Measurements from ENCODE around the gene CSNK1D. TPM values are rescaled to one million over a fixed set of nuclear protein-coding genes. Genes with fewer than 3 reads are reported as not detected.
"Not testable (repeated sequence)": the region's sequence is repeated elsewhere in the genome, so short reads cannot be mapped to it uniquely, and the experiment has no call there.

CSNK1D gene
- total RNA-seq, 1 donor: 57.0 TPM

DNA sequence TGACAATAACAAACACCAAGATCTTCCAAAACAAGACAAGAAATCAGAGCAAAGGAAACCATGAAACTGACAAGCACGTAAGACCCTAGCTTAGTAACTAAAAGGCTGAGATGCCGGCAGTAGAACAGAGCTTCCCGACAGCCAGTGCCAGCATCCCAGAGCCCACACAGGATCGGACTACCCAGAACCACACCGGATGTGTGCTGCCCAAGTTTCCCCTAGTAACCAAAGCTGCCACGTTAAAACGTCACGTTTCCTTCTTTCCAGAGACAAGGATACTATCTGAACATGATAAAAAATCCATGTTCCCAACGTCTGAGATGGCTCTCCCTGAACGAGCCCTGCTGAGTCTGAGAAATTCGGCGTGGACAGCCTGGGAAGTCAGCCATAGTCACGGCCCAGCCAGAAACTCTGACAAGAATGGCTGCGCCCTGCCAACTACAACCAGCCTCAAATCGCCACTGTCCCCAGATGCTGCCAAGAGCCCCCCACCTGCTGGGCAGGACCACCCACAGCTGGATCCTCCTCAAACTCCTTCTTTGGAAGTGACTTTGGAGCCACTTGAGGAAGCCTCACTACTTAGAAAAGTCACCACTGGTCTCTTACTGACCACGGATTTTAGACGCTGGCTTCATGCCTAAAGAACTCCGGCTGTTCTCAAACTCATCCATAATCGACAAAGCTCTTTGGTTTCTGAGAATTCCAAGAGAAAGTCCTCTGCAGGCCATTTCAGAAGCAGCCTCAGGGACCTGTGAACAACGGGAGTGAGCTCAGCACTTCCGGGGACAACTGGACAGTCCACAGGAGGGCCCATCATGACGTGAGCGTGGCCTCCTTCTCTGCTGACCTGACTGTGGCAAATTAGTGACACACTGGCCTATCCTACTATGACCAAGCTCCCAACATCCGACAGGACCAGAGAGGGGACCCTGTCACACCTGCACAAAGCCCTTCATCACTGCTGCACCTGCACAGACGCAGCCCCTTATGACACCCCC, 77.5 kb downstream of the CSNK1D start:
- DNase-seq (ENCODE audit: low read depth): no peak

DNA sequence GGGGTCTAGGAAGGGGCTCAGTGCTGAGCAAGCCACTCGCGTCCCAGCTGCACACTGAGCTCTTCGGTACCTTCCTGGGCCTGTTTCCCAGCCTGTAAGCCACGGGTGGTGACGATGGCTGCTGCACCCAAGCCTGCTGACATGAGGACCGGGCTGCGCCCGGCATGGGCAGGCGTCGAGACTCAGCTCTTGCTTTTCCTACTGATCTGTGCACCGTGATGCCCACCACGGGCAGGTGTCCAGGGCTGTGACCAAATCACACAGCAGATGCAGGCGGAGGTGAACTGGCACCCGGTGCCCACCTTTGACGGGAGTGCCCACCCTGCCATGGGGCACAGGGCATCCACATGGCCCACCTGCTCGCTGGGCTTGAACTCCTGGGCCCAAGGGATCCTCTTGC, 78.7 kb downstream of the CSNK1D start:
- no peak for DNase-seq (ENCODE audit: low read depth)
- TF ChIP-seq, protein P1, sequence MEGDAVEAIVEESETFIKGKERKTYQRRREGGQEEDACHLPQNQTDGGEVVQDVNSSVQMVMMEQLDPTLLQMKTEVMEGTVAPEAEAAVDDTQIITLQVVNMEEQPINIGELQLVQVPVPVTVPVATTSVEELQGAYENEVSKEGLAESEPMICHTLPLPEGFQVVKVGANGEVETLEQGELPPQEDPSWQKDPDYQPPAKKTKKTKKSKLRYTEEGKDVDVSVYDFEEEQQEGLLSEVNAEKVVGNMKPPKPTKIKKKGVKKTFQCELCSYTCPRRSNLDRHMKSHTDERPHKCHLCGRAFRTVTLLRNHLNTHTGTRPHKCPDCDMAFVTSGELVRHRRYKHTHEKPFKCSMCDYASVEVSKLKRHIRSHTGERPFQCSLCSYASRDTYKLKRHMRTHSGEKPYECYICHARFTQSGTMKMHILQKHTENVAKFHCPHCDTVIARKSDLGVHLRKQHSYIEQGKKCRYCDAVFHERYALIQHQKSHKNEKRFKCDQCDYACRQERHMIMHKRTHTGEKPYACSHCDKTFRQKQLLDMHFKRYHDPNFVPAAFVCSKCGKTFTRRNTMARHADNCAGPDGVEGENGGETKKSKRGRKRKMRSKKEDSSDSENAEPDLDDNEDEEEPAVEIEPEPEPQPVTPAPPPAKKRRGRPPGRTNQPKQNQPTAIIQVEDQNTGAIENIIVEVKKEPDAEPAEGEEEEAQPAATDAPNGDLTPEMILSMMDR (IDR thresholded peaks at IDR 0.05; ENCODE audit: insufficient read depth, low read depth, low read length): no peak

More for the DNA sequence above, 77.5 kb downstream of the CSNK1D start:
- TF ChIP-seq, protein P1 (IDR thresholded peaks at IDR 0.05; ENCODE audit: insufficient read depth, low read depth, low read length): no peak
- no peak overlapping the region for H3K4me3 ChIP-seq (ENCODE audit: low read depth, low read length)

DNA sequence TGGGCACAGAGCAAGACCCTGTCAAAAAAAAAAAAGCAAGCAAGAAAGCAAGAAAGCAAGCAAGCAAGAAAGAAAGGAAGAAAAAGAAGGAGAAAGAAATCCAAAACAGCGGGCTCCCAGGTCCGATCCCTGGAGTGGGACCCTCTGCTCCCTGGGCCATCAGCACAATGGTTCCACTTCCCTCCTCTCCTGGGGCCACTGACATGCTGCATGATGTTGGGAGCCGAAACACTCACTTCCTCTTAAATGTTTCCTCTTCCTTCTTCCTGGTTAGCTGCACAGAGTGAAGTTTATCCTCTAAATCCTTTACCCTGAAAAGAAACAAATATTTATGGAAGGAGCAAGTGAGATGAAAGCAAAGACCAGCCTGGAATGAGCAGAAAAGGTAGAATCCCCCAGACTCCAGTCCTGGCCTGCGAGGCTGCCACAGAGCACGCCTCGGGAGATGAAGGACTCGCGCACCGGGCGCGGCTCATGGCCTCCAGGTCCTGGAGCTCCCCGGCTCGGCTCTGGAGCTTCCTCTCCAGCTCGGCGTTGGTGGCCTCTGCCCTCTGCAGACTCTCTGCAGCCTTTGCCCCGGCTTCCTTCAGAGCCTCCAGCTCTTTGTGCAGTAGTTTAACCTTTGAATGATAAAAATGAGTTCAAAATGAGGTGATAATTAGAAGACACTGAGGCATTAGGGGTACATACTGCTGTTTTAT, 79.8 kb downstream of the CSNK1D start:
- TF ChIP-seq, protein P1 (IDR thresholded peaks at IDR 0.05; ENCODE audit: insufficient read depth, low read depth, low read length): no peak
- no peak overlapping the region for H3K4me3 ChIP-seq (ENCODE audit: low read depth, low read length)
- DNase-seq (ENCODE audit: low read depth): no peak

More for the DNA sequence above, 78.7 kb downstream of the CSNK1D start:
- H3K4me3 ChIP-seq (ENCODE audit: low read depth, low read length): no peak overlapping the region

DNA sequence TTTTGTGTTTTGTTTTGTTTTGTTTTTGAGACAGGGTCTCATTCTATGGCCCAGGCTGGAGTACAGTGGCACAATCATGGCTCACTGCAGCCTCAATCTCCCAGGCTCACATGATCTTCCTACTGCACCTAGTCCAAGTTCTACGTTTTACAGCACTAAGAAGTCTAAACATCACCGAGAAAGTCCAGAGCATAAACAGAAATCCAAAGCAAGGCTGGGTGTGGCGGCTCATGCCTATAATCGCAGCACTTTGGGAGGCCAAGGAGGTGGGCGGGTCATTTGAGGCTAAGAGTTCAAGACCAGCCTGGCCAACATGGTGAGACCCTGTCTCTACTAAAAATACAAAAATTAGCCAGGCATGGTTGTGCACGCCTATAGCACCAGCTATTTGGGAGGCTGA, 80.5 kb downstream of the CSNK1D start:
- not testable (repeated sequence) for DNase-seq (ENCODE audit: low read depth); H3K4me3 ChIP-seq (ENCODE audit: low read depth, low read length)

Other genes with a start within 250 kb of the CSNK1D start
- 6.4 and 9.1 TPM in 2 replicates for gene RAC3, start 242.0 kb downstream of the CSNK1D start, total RNA-seq
- 40.6 and 51.9 TPM in 2 replicates for gene DCXR, start 236.0 kb downstream of the CSNK1D start, total RNA-seq
- 39.6 and 47.5 TPM in 2 replicates for gene RFNG, start 221.9 kb downstream of the CSNK1D start, total RNA-seq
- gene GPS1, start 221.8 kb downstream of the CSNK1D start, total RNA-seq: 104 and 109 TPM in 2 replicates
- gene DUS1L, start 207.9 kb downstream of the CSNK1D start, total RNA-seq: 56.1 and 64.4 TPM in 2 replicates
- gene FASN, start 175.5 kb downstream of the CSNK1D start, total RNA-seq: 274 and 280 TPM in 2 replicates
- gene CCDC57, start 60.9 kb downstream of the CSNK1D start, total RNA-seq: 19.9 and 20.6 TPM in 2 replicates
- gene SLC16A3, start 44.7 kb downstream of the CSNK1D start, total RNA-seq: 131 and 174 TPM in 2 replicates
- gene CD7, start 43.9 kb upstream of the CSNK1D start, total RNA-seq: not detected in 2 replicates
- 11.9 and 24.2 TPM in 2 replicates for gene SECTM1, start 60.1 kb upstream of the CSNK1D start, total RNA-seq
- under 0.01 TPM in 1 of 2 replicates, not detected in the other for gene TEX19, start 85.5 kb upstream of the CSNK1D start, total RNA-seq
- gene UTS2R, start 98.1 kb upstream of the CSNK1D start, total RNA-seq: not detected in 2 replicates
- 11.0 and 12.5 TPM in 2 replicates for gene HEXD, start 144.6 kb upstream of the CSNK1D start, total RNA-seq
- 20.7 and 28.0 TPM in 2 replicates for gene OGFOD3, start 144.9 kb upstream of the CSNK1D start, total RNA-seq
- gene CYBC1, start 177.1 kb upstream of the CSNK1D start, total RNA-seq: 46.2 and 59.6 TPM in 2 replicates
- gene NARF, start 185.0 kb upstream of the CSNK1D start, total RNA-seq: 21.6 and 30.3 TPM in 2 replicates
- gene FOXK2, start 246.0 kb upstream of the CSNK1D start, total RNA-seq: 34.1 and 46.6 TPM in 2 replicates